EL (cell line): ENCODE measurements around the gene NDUFB11.
A peak's percentile ranks its signal among the peaks of the same experiment; 100 is the strongest.

Experiments used
- DNase-seq: peaks from one replicate; pipeline ENCODE4 v3.0.0-alpha.2; 2016

Gene NDUFB11

DNA sequence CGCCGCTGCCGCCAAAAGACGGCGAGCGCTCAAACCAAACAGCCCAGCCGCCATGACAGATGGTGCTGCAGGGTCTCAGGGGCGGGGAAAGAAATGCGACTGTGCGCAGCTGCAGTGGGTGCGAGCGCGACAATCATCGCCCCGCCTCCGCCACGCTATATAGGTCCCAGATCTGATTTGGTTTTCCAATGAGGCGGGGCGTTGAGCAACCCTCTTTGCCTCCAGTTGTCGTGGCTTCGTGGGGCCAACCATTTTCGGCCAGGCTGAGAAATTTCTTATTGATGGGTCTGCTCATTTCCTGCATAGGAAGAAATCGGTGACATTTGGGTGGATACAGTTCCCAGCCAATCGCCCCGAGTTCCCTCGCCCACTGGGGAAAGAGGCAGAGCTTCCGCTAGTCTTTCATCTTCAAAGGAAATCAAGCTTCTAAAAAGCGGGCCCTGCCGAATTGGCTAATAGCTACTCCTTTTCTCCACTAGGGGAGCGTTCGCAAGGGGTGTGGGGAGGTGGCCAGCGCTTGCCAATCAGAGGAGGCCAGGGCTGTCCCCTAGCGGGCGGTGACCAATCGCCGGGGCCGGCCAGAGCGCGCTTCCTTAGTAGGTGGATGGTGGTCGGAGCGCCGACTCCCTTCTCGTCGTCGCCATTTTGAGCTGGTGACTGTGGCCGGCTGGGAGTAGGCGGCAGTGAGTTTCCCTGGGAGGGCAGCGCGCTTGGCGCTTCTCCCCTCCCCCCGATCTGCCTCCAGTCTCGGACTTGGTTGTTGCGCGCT lies at the start of gene NDUFB11, which contains the start of gene RBM10:
NDUFB11 (minus strand) TSS at position 77 of the 769 bp plus-strand sequence; CDS start at position 54, 23 bp downstream.
RBM10 (plus strand) TSS at position 596 of the 769 bp plus-strand sequence. CDS start 2,261 bp downstream, outside the sequence.
- DNase-seq, result peak; percentile 92

DNA sequence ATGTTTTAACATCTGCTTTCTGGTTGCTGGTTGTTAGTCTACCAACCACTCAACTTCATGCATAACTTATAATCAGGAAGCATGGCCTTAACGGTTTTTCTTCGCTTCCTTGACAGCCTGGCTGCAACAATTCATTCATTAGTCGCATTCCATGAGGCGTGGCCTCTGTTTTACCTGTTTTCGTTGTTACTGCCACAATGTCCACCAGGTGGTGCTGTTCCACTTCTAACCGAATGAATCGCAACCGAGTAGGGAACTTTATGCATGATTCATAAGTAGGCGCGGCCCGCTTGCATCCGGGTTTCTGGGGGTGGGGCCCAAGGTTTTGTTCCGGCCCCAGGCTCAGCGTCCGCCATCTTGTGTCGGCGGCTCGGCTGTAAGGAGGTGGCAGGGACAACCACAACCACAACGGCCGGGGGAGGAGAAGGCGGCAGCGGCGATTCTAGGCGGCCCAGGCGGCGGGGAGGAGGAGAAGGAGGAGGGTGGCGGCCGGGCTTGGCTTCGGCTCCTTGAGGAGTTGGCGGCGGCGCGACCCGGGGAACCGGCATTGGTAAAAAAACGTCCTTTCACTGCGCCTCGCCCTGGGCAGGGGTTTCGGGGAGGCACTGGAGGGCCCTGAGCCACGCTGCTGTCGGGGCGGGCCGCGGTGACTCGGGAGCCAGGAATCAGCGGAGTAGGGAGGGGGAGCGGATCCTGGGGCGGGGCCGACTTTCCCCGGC lies 49.1 kb upstream of the NDUFB11 start, which contains the start of gene UBA1:
UBA1 (plus strand) TSS at position 355 of the 719 bp plus-strand sequence. CDS start 4,974 bp downstream, outside the sequence.
- DNase-seq, result peak; percentile 91

DNA sequence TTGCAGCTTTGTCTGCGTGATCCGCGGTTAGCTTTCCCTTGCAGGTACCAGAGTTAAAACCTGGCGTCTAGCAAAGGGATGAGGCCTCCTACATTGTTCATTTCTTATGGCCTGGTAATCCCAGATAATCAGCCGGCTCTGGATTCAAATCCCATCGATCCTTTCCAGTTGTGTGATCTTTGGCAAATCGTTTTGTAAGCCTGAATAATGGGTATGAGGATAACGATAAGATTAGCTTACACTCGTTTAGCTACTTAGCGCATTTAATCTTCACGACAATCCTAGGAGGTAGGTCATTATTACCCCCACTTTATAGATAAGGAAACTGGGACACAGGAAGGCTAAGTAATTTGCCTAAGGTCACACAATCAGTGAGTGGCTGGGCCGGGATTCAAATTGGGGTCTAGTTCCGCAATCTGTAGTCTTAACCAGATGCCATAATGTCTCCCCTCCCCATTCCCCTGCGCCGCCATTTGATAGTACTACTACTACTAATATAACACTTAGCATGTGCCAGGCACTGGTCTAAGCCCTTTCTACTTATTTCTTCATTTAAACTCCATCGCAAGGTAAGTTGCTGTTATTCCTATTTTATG lies 47.4 kb upstream of the NDUFB11 start:
- no peak for DNase-seq

DNA sequence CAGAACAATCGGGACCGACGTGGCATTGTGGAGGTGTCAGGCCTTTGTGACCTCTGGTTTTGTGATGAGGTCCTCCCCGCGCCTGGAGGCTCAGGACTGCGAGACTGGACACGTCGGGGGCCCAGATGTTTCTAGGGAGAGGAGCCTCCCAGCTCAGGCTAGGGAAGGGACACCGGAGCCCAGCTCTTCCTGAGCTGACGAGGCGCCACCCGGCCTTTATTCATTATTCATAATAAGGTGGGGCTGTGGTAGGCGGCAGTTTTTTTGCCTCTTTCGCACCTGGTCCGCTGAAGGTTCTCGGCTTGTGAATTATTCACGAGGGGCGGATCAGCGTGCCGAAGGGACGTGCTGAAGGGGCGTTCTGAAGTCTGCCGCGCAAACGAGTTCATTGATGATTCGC lies 46.8 kb upstream of the NDUFB11 start:
- DNase-seq, result peak; percentile 12

DNA sequence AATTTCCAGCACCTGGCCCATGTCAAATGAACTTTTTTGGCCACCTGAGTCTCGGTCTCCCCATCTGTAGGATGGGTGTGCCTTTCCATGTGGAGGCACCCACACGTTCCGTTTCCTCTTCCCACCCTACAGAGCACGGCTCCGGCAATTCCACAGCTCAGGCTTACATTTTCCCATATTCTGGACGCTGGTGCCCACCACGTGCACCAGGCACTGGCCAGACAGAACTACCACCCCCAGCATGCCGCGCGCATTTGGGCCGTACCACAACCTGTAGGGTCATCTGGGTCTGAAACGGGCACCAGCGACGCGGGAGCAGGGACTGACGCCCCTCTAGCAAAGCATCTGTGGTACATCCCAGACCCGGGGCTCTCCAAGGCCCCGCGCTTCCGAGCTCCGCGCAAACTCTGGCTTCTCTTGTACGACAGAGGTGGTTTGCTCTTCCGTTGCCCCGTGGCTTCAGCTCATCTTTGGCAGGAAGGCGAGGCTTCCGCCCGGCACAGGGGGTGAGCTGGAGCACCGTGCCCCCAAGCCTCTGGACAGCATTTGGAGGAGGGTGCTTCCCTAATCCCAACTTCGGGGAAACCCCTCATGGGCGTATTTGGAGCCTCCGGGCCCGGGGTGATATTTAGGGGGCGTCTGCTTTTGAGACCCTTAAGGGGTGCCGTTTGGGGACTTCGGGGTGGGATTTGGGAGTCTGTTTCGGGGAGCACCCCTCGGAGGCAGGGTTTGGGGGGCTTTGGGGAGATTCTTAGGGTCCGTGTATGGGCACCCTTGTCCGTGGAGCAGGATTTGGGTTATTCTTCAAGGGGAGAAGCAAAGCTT lies 46.2 kb upstream of the NDUFB11 start:
- DNase-seq, result peak; percentile 90

DNA sequence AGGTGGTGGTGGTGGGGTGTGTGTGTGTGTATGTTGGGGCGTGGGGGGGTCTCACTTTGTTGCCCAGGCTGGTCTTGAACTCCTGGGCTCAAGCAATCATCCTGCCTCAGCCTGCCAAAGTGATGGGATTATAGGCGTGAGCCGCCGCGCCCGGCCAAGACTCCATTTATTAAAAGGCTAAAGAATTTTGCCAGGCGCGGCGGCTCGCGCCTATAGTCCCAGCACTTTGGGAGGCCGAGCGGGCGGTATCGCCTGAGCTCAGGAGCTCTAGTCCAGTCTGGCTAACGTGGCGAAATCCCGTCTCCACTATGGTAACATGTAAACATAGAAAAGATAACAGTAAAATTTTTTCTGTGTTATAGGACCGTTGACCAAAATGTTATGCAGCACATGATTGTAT lies 45.4 kb upstream of the NDUFB11 start:
- no peak for DNase-seq

DNA sequence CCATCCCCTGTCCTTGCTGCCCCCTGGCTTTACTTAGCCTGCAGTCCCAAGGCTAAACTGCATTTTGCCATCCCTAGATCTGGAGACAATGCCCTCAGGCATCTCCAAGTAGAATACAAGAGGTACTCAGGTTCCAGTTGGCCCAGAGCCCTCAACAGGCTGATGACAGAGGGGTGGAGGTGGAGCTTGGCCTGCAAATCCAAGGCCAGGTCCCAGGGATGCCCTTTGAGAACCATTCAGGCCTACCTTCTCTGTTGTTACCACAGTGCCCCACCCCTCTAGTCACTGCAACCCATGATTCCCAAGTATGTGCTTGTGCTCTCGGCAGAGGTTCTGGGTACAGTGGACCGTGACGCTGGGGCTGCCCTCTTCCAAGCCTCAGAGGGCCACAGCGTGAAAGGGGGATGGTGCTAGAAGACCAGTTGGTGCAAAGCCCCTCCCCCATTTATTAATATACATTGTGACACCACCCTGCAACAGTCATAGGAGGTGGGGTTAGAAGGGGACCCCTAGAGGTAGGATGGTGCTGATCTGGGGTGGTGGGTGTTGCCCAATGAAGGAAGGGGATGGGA lies 42.7 kb upstream of the NDUFB11 start:
- DNase-seq, result no peak

DNA sequence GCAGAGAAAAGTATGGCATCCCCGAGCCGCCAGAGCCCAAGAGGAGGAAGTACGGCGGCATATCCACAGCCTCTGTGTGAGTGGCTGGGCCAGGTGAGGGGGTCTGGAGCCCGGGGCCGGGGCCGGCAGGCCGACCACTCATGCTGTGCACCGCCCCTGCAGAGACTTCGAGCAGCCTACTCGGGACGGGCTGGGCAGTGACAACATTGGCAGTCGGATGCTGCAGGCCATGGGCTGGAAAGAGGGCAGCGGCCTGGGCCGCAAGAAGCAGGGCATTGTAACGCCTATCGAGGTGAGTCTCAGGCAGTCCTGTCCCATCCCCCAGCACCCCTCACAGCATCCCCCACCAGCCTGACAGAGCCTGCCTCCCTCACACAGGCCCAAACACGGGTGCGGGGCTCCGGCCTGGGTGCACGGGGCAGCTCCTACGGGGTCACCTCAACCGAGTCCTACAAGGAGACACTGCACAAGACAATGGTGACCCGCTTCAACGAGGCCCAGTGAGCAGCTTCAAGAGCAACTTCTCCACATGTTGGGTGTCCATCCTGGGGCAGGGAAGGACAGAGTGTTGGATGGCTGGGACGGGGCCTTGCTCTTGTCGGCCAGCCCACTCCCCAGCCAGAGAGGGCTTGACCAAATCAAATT lies 41.7 kb upstream of the NDUFB11 start:
- no peak for DNase-seq

DNA sequence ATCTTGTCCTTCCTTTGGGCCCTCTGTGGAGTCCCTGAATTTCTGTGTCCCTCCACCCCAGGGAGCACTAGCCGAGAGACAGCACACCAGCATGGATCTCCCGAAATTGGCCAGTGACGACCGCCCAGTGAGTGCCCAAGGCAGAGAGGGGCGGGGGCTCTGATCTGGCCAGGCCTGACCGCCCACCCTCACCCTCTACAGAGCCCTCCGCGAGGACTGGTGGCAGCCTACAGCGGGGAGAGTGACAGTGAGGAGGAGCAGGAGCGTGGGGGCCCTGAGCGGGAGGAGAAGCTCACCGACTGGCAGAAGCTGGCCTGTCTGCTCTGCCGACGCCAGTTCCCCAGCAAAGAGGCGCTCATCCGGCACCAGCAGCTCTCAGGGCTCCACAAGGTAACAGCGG lies 40.7 kb upstream of the NDUFB11 start:
- DNase-seq, result no peak

DNA sequence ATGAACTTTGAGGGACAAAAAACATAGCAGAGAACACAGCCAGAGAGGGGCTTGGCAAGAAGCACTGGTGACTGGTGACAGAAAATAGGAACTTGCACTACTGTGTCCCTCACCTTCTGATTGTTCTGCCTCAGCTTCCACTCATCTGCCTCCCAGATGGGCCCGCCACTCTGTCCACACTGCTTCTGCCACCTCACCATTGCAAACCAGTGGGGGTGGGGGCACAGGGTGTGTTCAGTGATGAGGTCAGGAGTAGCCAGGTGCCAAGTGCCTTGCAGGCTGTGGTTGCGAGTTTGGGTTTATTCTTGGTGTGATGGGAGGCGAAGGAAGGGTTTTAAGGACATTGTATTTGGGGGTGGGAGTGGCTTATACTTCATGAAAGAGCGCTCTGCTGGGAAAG lies 40.0 kb upstream of the NDUFB11 start:
- no peak for DNase-seq

DNA sequence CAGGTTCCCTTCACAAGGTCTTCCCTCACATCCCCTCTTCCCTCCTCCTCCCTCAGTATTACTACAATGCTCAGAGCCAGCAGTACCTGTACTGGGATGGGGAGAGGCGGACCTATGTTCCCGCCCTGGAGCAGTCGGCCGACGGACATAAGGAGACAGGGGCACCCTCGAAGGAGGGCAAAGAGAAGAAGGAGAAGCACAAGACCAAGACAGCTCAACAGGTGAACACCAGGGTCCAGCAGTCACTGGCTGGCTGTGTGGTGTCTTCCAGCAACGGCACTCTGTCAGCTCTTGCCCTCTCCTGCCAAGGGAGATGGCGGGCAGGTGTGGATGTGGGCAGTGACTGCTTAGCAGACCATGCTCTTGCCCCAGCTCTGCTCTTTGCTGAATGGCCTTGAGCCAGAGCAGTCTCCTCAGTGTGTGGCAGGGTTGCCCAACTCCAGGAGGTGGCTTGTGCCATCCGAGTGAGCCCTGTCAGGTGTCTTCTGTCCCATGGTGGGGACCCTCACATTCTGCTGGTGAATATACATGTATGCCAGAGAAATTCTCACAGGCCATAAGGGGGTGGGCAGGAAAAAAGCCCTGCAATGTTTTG lies 37.7 kb upstream of the NDUFB11 start:
- no peak for DNase-seq

DNA sequence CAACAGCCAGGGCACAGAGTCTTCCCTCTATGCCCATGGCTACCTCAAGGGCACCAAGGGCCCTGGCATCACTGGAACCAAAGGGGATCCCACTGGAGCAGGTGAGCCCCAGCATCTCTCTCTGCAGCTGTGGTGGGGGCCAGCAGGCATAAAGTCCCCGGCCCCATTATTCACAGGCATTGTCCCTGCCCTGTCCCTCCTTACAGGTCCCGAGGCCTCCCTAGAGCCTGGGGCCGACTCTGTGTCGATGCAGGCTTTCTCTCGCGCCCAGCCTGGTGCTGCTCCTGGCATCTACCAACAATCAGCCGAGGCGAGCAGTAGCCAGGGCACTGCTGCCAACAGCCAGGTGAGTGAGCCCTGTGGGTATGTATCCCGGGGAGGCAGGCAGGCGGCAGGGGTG lies 36.8 kb upstream of the NDUFB11 start:
- DNase-seq, result no peak

DNA sequence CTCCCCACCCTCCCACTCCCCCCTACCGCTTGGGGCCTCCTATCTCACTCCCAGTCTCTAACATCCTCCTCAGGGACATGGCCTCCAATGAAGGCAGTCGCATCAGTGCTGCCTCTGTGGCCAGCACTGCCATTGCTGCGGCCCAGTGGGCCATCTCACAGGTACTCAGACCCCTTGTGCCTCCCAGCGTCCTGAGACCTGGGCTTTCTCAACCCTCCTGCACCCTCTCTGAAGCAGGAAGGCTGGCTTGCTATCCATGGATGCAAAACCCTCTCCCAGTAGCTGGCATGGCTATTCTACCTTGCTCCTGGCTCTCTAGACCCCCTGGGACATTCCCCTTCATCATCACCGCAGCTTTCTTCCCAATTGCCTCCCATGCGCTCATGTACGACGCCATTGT lies 35.8 kb upstream of the NDUFB11 start:
- DNase-seq, result no peak

DNA sequence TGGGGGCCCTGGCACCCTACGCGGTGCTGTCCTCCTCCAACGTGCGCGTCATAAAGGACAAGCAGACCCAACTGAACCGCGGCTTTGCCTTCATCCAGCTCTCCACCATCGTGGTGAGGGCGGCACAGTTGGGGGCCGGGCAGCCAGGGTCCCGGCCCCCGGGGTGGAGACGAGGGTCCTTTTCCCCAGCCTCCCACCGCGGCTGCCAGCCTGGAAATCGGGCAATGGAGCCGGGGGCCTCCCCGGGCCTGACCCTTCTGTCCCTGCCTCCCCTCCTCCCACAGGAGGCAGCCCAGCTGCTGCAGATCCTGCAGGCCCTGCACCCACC lies 35.4 kb upstream of the NDUFB11 start:
- no peak for DNase-seq

DNA sequence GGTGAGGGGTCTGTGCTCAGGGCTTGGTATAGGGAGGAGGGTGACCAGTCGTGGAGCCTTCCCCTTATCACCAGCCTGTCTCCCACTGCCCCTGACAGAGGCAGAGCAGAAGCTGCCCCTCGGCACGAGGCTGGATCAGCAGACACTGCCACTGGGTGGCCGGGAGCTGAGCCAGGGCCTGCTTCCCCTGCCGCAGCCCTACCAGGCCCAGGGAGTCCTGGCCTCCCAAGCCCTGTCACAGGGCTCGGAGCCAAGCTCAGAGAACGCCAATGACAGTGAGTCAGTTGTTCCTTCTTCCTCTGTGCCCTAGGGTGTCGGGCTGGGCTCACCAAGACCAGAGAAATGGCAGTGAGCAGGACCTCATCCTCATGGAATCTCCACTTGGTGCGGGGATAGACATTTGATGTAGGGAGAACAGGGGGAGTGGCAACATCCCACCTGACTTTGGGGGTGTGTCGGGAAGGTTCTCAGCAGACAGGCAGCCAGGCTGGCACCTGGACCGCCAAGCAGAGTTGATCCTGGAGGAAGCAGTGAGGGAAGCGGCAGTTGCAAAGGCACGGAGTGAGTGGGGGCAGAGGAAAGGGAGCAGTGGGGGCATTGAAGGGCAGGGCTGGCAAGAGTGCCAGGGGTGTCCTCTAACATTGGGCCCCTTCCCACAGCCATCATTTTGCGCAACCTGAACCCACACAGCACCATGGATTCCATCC lies 34.9 kb upstream of the NDUFB11 start:
- peak; percentile 70 for DNase-seq

DNA sequence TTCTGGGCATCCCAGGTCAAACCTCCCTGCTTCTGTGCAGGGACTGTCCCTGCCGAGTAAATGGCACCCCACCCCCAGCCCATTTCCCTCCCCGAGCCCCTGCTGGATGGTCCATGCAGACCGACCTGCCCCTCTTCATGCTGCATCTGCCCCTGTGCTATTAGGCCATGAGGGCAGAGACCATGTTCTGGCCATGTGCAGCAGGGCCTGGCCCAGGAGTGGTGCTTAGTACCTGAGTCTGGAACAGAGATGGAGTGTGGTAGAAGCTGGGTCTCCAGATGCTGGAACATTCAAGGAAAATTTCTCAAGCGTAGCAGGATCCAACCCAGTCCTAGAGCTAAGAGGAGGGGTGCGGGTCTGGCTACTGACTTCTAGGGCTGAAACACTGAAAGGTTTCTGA lies 33.8 kb upstream of the NDUFB11 start:
- DNase-seq, result no peak

DNA sequence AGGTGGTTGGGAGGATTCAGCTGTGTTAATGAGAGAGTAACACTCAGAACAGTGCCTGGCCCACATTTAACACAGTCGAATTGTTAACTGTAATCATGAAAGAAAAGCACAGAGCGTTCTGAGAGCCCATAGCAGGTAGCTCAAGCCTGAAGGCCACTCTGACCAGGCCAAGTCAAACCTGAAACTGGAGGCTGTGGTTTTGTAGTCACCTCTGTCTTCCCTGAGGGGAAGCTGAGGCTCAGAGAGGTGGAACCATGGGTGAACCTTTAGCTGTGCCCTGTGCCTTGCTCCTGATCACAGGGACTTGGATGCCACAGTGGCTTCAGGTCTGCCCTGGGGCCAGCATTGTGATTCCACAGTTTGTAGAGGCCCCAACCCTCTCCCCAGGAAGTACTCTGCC lies 32.6 kb upstream of the NDUFB11 start:
- no peak for DNase-seq

DNA sequence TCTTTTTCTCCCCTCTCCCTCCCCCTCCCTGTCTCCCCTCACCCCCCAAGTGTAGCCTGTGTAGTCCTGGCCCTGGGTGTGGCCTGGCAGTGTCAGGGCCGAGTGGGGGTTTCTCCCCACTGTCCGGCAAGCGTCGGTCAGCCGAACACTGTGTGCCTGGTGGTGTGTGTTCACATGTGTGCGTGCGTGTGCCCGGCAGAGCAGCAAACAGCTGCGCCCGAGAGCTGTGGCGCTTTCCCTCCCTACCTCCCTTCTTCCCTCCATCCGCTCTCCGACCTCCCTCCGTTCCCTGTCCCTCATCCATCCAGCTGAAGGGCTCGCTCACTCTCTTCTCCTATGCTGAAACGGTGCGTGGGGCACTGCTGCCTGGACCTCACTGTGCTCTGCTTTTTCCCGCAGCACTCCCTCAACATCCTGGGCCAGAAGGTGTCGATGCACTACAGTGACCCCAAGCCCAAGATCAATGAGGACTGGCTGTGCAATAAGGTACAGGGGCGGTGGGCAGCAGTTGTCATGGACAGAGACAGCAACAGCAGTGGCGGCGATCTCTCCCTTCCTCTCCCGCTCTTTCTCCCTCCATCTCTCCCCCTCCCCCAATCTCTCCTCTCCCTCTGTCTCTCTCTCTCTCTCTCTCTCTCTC lies 31.7 kb upstream of the NDUFB11 start:
- no peak for DNase-seq

DNA sequence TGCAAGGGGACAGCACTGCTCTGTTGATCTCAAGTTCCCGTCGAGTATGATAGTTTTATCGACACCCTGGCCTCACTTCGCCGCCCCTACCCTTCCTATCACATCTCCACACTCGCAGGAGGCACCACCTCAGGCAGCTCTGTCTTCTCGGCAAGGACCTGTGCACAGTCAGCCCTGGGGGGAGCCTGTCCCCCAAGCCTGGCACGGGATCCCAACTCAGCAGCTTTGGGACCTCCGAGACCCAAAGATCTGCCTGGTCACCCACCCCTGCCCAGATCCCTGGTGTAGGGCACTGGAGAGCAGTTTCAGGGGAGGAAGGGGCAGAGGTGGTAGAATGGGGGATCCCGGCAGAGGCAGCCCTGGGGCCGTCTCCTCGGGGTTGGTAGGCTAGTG lies 31.1 kb upstream of the NDUFB11 start:
- no peak for DNase-seq

DNA sequence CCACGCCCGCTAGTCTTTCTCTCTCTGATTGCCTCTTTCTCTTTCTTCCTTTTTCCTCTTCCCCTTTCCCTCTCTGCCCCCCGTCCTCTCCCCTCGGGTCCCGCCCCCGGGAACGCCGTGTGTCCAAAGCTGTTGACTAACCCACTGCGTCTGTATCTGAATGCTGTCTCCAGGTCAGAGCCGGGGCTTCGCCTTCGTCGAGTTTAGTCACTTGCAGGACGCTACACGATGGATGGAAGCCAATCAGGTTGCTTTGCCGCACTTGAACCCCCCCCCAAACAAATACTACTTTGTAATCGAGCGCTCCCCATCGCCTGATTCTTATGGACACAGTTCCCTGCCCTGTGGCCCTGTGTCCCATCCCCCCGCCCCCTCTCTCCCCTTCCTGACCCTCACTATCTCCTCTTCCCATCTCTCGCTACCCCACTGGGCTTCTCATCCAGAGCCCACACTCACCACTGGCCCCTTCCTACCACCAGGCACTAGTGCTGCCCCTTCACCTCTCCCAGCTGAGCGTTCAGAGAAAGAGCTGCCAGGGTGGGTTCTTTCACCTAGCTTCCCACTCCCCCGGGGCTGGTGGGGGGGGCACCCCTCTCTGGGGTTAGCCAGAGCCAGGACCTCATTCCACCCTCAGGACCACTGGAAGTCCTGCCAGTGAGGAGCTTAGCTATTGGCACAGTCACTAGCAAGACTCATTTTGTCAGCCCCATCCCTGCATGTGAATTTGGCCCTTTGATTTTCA lies 30.5 kb upstream of the NDUFB11 start:
- no peak for DNase-seq
